ENCODE measurements around the gene PRKCB.

PRKCB gene

GRCh38 chr16:23947838-23948237 is 112.1 kb downstream of the PRKCB start:
- DNase-seq: peak; percentile 35

- peak; percentile 49 for DNase-seq
These were observed 113.2 kb downstream of the PRKCB start for GRCh38 chr16:23948949-23949411.

GRCh38 chr16:23949630-23950290 is 114.0 kb downstream of the PRKCB start:
- DNase-seq: no peak

- DNase-seq: no peak
These were observed 114.6 kb downstream of the PRKCB start for GRCh38 chr16:23950291-23950894.

- no peak for DNase-seq
These were observed 115.1 kb downstream of the PRKCB start for GRCh38 chr16:23950898-23951297.

GRCh38 chr16:23952128-23952970 is 116.6 kb downstream of the PRKCB start:
- no peak for DNase-seq

GRCh38 chr16:23952971-23953300 is 117.2 kb downstream of the PRKCB start:
- no peak for DNase-seq

GRCh38 chr16:23953476-23953875 is 117.7 kb downstream of the PRKCB start:
- no peak for DNase-seq

GRCh38 chr16:23955088-23955487 is 119.3 kb downstream of the PRKCB start:
- no peak for DNase-seq

GRCh38 chr16:23957287-23957686 is 121.5 kb downstream of the PRKCB start:
- DNase-seq: no peak

GRCh38 chr16:23959072-23959751 is 123.4 kb downstream of the PRKCB start:
- no peak for DNase-seq

- no peak for DNase-seq
These were observed 123.9 kb downstream of the PRKCB start for GRCh38 chr16:23959752-23960072.

- DNase-seq: no peak
These were observed 124.5 kb downstream of the PRKCB start for GRCh38 chr16:23960081-23960885.

- DNase-seq: no peak
These were observed 126.2 kb downstream of the PRKCB start for GRCh38 chr16:23962001-23962400.

GRCh38 chr16:23964136-23964535 is 128.4 kb downstream of the PRKCB start:
- DNase-seq: no peak

GRCh38 chr16:23965137-23965733 is 129.5 kb downstream of the PRKCB start:
- DNase-seq: no peak

GRCh38 chr16:23966597-23967394 is 131.0 kb downstream of the PRKCB start:
- no peak for DNase-seq

- no peak for DNase-seq
These were observed 132.0 kb downstream of the PRKCB start for GRCh38 chr16:23967775-23968174.

GRCh38 chr16:23968176-23968575 is 132.4 kb downstream of the PRKCB start:
- no peak for DNase-seq

- DNase-seq: no peak
These were observed 133.9 kb downstream of the PRKCB start for GRCh38 chr16:23969468-23970297.

All from NCI-H1105 treated with DMSO at 0.1 percent for 48 hours (cell line).